ENCODE measurements around the gene FLNB. TPM values are rescaled to one million over a fixed set of nuclear protein-coding genes. Genes with fewer than 3 reads are reported as not detected.

FLNB gene
- total and polyA plus RNA-seq, 2 of the 8 experiments (the other 6 are each of a cell fraction or from before 2014, with no cell fraction given) = 72.3 to 118 TPM

DNA sequence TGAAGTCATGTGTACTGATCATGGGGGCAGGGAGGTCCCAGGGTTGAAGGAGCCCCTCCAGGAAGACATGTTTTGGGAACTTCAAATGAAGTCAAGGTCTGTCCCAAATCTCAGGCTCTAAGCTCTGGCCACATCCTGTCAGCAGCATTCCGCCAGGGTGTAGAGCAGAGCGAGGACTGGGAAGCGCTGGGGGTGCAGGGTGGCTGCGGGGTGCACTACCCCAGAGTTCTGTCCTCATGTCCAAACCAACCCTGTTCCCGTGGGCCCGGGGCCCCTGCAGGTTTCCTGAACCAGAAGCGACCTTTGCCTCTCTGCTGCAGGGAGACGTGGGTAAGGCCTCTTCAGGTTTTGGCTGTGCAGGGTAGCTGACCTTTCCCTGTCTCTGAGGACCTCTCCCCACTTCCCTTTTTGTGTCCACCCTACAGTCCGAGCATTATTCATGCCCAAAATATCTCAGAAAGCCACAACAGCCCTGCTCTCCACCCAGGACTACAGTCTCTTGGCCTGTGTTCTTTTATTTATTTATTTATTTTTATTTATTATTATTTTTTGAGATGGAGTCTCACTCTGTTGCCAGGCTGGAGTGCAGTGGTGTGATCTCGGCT is 26.6 kb upstream of the FLNB start:
- no peak overlapping the region for H2BK15ac ChIP-seq (ENCODE audit: low read length)
- no peak for TF ChIP-seq EZH2 (IDR thresholded peaks at IDR 0.05; ENCODE audit: low read depth, low read length, severe bottlenecking)
- TF ChIP-seq TBP (IDR thresholded peaks at IDR 0.05; ENCODE audit: low read depth, low read length) = no peak
- no peak for TF ChIP-seq SIX5 (IDR thresholded peaks at IDR 0.05; ENCODE audit: low read depth, low read length)
- no peak overlapping the region for H4K5ac ChIP-seq (ENCODE audit: insufficient read length, low read depth, low read length)
- no peak overlapping the region for H3K18ac ChIP-seq (ENCODE audit: extremely low read depth, low read length)
- no peak overlapping the region for H3K4me3 ChIP-seq (ENCODE audit: extremely low read depth in 1 of 4, insufficient read depth in 2 of 4, low read depth in 3 of 4, low read length in 4 of 4)
- no peak overlapping the region for H4K8ac ChIP-seq (ENCODE audit: extremely low read depth, insufficient read depth, low read length)
- WGBS, 2 experiments (ENCODE audit: extremely low coverage in 1 of 2, insufficient coverage in 1 of 2, insufficient read length in 1 of 2, insufficient replicate concordance in 2 of 2, low coverage in 1 of 2, low lambda C conversion rate in 2 of 2, missing lambda C conversion rate in 1 of 2) = 97% methylated on average over 10 of the region's 10 CpGs; no CpG with 5 or more reads in 1 of the 2 experiments
- no peaks in the 10 kb centered on the region for H3K4me1 ChIP-seq (replicated peaks in 1 of 4; ENCODE audit: control insufficient read depth in 3 of 4, insufficient read depth in 4 of 4, low read length in 3 of 4)
- H3K27ac ChIP-seq (ENCODE audit: low read depth, low read length) = no peak overlapping the region
- ChIA-PET CTCF (ENCODE audit: partially characterized antibody) (interaction anchor here (0.6 to 2.2 kb wide), 3 partner anchors 9 to 485 kb away, joined by 3 to 8 read pairs (median 3); no protein-coding TSS in a partner anchor), POLR2A (ENCODE audit: partially characterized antibody) (interaction anchor here (1.4 kb wide), 1 partner anchor 8 kb away, joined by 3 read pairs; no protein-coding TSS in a partner anchor)
- H3K56ac ChIP-seq (replicated peaks; ENCODE audit: insufficient read length, low read depth, low read length) = no peak overlapping the region
- H3K9ac ChIP-seq (replicated peaks in 1 of 4; ENCODE audit: extremely low read depth in 1 of 4, low read depth in 3 of 4, low read length in 3 of 4) = no peak overlapping the region
- H2BK120ac ChIP-seq (replicated peaks; ENCODE audit: low read depth, low read length) = no peak overlapping the region
- no peak overlapping the region for H2AFZ ChIP-seq (ENCODE audit: low read length)
- no peak overlapping the region for H3K14ac ChIP-seq (ENCODE audit: insufficient read length)
- DNase-seq (ENCODE audit: low read depth in 1 of 2, low spot score in 2 of 2) (no peak), FAIRE-seq (no peak)
- no peaks in the 10 kb centered on the region for H3K79me2 ChIP-seq (ENCODE audit: control insufficient read depth in 1 of 2, insufficient read depth in 2 of 2, low read length in 2 of 2)
- H2BK20ac ChIP-seq (ENCODE audit: low read length) = no peak overlapping the region
- no peaks in the 10 kb centered on the region for H3K9me3 ChIP-seq (ENCODE audit: insufficient read depth in 2 of 2, low read depth in 1 of 2, low read length in 1 of 2)
- H3K27me3 ChIP-seq (replicated peaks in 1 of 4; ENCODE audit: control insufficient read depth in 3 of 4, extremely low read depth in 1 of 4, insufficient read depth in 3 of 4, low read length in 3 of 4) = no peaks in the 10 kb centered on the region; a peak in 1 of 7 replicates
- H3K4ac ChIP-seq (replicated peaks; ENCODE audit: insufficient read length, low read depth, low read length) = no peak overlapping the region
- no peaks in the 10 kb centered on the region for H4K20me1 ChIP-seq (replicated peaks in 1 of 2; ENCODE audit: control insufficient read depth in 1 of 2, insufficient read depth in 2 of 2, low read length in 2 of 2)
- H3K79me1 ChIP-seq (ENCODE audit: low read depth, low read length) = no peaks in the 10 kb centered on the region
- H2BK12ac ChIP-seq (ENCODE audit: low read depth, low read length) = no peak overlapping the region
- H4K91ac ChIP-seq (replicated peaks; ENCODE audit: insufficient read length, low read length) = peak overlapping the region; percentile 65
- no peaks in the 10 kb centered on the region for H3K36me3 ChIP-seq (ENCODE audit: control insufficient read depth in 2 of 4, insufficient read depth in 4 of 4, low read length in 3 of 4)
- H3K23ac ChIP-seq (ENCODE audit: insufficient read length) = no peak overlapping the region
- no peak overlapping the region for H3K4me2 ChIP-seq (ENCODE audit: insufficient read depth in 1 of 2, low read depth in 2 of 2, low read length in 2 of 2)
- H2BK5ac ChIP-seq (ENCODE audit: low read depth, low read length) = peak overlapping the region; percentile 30; the same call in 1 of the 2 replicates
- no peak overlapping the region for H2AK5ac ChIP-seq (ENCODE audit: low read depth, low read length)
- no peaks in the 10 kb centered on the region for H3K23me2 ChIP-seq (ENCODE audit: low read depth, low read length)
